ENCODE measurements around the gene CLDN3.

The CLDN3 gene

DNA sequence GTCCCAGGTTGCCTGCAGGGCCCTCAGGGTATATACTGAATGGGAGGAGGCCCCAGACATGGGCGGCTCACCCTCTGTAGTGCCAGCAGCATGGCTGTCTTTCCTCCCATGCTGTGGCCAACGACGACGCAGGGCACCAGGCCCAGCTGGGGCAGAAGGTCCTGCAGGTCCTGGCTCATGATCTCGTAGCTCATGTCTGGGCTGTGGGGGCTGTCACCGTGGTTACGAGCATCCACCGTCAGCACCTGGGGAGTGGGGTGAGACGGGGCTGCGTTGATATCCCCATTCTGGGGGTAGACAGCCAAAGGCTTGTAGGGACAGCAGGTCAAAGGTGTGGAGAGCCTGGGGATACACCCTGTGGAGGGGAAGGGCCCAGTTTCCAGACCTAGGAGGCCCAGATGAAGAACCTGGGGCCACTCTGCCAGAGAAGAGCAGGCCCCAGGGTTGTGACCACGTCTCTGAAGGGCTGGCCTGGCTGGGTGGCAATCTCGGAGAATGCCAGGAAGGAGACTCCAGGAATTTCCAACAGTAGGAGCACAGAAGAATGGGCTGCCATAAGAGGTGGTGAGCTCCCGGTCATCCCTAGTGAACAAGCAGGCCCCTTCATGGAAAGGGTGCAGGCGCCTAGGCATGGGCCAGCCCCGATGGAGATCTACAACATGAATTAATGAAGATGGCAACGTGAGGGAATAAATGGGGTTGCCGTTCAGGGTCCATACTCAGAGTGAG is 32.4 kb downstream of the CLDN3 start:
- H3K9me3 ChIP-seq (ENCODE audit: severe bottlenecking), result no peaks in the 10 kb centered on the region
- H3K4me3 ChIP-seq (ENCODE audit: severe bottlenecking), result peak overlapping the region; percentile 51
- H3K27ac ChIP-seq (ENCODE audit: poor library complexity, severe bottlenecking), result peak overlapping the region; percentile 76
- peaks cover 13% of the 10 kb centered on the region for H3K36me3 ChIP-seq (ENCODE audit: low read depth)
- ATAC-seq (ENCODE audit: low read depth) (no peak), DNase-seq (ENCODE audit: low spot score) (no peak)
- no peaks in the 10 kb centered on the region for H3K27me3 ChIP-seq (ENCODE audit: insufficient read depth, poor library complexity, severe bottlenecking)
- no peaks in the 10 kb centered on the region for H3K4me1 ChIP-seq (ENCODE audit: insufficient read depth, poor library complexity, severe bottlenecking)
- TF ChIP-seq, protein P1, sequence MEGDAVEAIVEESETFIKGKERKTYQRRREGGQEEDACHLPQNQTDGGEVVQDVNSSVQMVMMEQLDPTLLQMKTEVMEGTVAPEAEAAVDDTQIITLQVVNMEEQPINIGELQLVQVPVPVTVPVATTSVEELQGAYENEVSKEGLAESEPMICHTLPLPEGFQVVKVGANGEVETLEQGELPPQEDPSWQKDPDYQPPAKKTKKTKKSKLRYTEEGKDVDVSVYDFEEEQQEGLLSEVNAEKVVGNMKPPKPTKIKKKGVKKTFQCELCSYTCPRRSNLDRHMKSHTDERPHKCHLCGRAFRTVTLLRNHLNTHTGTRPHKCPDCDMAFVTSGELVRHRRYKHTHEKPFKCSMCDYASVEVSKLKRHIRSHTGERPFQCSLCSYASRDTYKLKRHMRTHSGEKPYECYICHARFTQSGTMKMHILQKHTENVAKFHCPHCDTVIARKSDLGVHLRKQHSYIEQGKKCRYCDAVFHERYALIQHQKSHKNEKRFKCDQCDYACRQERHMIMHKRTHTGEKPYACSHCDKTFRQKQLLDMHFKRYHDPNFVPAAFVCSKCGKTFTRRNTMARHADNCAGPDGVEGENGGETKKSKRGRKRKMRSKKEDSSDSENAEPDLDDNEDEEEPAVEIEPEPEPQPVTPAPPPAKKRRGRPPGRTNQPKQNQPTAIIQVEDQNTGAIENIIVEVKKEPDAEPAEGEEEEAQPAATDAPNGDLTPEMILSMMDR (IDR thresholded peaks at IDR 0.05; ENCODE audit: poor library complexity, severe bottlenecking), result no peak

DNA sequence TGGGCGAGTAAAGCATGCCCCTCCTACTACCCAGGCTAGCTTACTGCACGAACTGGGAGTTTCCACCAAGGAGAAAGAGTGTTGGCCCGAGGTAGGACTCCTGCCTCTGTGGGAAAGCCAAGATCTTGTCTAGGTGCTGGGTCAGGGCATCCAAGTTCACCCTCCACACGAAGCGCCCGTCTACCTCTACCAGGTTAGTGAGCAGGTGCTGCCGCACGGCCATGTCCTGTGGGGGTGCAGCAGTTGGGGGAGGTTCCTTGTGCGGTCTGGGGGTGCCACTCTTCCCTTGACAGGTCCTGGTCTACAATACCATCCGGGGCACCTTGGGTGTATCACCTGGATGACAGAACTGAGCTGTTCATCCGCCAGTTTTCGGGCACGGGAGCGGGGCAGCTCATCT is 33.2 kb downstream of the CLDN3 start:
- TF ChIP-seq, protein P1 (IDR thresholded peaks at IDR 0.05; ENCODE audit: poor library complexity, severe bottlenecking), result no peak
- Histone ChIP-seq H3K4me3 (ENCODE audit: severe bottlenecking) (no peak overlapping the region), H3K27ac (ENCODE audit: poor library complexity, severe bottlenecking) (no peak overlapping the region), H3K9me3 (ENCODE audit: severe bottlenecking) (no peaks in the 10 kb centered on the region), H3K36me3 (ENCODE audit: low read depth) (peaks cover 13% of the 10 kb centered on the region), H3K4me1 (ENCODE audit: insufficient read depth, poor library complexity, severe bottlenecking) (no peaks in the 10 kb centered on the region), H3K27me3 (ENCODE audit: insufficient read depth, poor library complexity, severe bottlenecking) (no peaks in the 10 kb centered on the region)
- DNase-seq (ENCODE audit: low spot score) (no peak), ATAC-seq (ENCODE audit: low read depth) (no peak)

DNA sequence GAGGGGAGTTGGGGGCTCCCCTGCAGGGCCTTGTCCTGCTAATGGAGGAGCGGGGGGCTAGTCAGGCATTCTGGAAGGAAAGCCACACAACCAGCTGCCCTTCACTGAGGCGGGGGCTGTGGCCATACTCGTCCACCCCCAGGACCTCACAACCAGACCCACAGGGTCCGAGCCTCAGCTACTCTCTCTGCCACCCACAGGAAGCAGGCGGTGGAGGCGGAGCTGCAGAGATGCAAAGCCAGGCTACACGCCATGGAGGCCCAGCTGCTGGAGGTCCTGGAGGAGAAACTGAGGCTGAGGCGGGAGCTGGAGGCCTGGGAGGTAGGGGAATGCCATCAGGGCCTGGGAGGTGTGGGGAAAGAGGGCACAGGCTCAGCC is 34.6 kb downstream of the CLDN3 start:
- H3K4me3 ChIP-seq (ENCODE audit: severe bottlenecking), result no peak overlapping the region
- DNase-seq (ENCODE audit: low spot score) (no peak), ATAC-seq (ENCODE audit: low read depth) (no peak)
- H3K4me1 ChIP-seq (ENCODE audit: insufficient read depth, poor library complexity, severe bottlenecking), result no peaks in the 10 kb centered on the region
- TF ChIP-seq, protein P1 (IDR thresholded peaks at IDR 0.05; ENCODE audit: poor library complexity, severe bottlenecking), result no peak
- H3K36me3 ChIP-seq (ENCODE audit: low read depth), result peaks cover 13% of the 10 kb centered on the region
- H3K27me3 ChIP-seq (ENCODE audit: insufficient read depth, poor library complexity, severe bottlenecking), result no peaks in the 10 kb centered on the region
- peak overlapping the region; percentile 43 for H3K27ac ChIP-seq (ENCODE audit: poor library complexity, severe bottlenecking)
- no peaks in the 10 kb centered on the region for H3K9me3 ChIP-seq (ENCODE audit: severe bottlenecking)

DNA sequence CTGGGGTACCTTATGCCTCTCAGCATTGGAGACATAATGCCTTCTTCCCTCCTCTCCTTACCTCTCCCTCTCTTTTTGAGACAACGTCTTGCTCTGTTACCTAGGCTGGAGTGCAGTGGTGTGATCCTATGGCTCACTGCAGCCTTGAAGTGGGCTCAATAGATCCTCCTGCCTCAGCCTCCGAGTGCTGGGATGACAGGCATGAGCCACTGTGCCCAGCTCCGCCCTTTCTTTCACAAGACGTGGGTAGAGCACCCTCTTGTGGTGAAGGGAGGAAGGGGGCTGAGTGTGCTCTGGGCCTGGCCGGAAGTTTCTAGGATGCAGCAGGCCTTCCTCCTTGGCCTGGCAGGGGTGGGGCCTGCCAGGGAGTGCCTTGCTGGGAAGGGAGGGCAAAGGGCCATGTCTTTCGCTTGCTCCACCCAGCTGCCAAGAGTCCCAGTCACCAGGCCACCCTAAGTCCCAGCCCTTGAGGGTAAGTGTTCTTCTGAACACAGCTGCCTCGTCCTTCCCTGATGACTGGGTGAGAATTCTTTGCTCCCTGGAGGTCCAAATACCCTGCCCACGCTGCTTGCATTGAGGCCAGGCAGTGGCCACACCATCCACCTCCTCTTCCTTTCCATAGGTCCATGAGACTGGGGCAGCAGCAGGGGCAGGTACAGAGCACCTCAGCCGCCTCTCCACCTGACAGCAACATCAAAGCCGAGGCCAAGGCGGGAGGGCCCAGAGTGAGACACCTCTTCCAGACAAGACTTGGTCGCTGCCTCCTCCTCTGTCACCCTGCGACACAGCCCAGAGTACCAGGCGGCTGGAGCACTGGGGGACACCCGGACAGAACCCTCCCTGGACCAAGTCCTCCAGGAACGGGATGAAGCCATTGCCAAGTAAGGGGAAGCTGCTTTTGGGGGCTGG is 35.2 kb downstream of the CLDN3 start:
- H3K4me1 ChIP-seq (ENCODE audit: insufficient read depth, poor library complexity, severe bottlenecking), result no peaks in the 10 kb centered on the region
- peak; percentile 82 for ATAC-seq (ENCODE audit: low read depth)
- peak overlapping the region; percentile 43 for H3K27ac ChIP-seq (ENCODE audit: poor library complexity, severe bottlenecking)

More for the DNA sequence above, 35.2 kb downstream of the CLDN3 start:
- Histone ChIP-seq H3K27me3 (ENCODE audit: insufficient read depth, poor library complexity, severe bottlenecking) (no peaks in the 10 kb centered on the region), H3K36me3 (ENCODE audit: low read depth) (peaks cover 13% of the 10 kb centered on the region), H3K4me3 (ENCODE audit: severe bottlenecking) (no peak overlapping the region), H3K9me3 (ENCODE audit: severe bottlenecking) (no peaks in the 10 kb centered on the region)
- DNase-seq (ENCODE audit: low spot score), result peak; percentile 87
- TF ChIP-seq, protein P1 (IDR thresholded peaks at IDR 0.05; ENCODE audit: poor library complexity, severe bottlenecking), result peak; percentile 88

Data from RWPE2 (cell line).